ENCODE data around the gene GAL3ST2.

The GAL3ST2 gene

GRCh38 chr2:241842620-241843211 is 66.1 kb downstream of the GAL3ST2 start:
- no peaks in the 10 kb centered on the region for H3K9me3 ChIP-seq (replicated peaks; ENCODE audit: insufficient read depth, low read length)
- peak overlapping the region; percentile 63 for H3K4me3 ChIP-seq (ENCODE audit: low read length)
- peak overlapping the region; percentile 36; the same call in 1 of the 2 replicates for H2AFZ ChIP-seq (ENCODE audit: low read length)
- peak overlapping the region; percentile 79 for H3K4me2 ChIP-seq (ENCODE audit: low read depth, low read length)
- no peaks in the 10 kb centered on the region for H3K9me2 ChIP-seq (replicated peaks; ENCODE audit: insufficient read depth, low read length)
- no peak overlapping the region for H3K27ac ChIP-seq (ENCODE audit: low read length)
- no peaks in the 10 kb centered on the region for H4K20me1 ChIP-seq (ENCODE audit: insufficient read depth, low read length)
- H3K27me3 ChIP-seq (replicated peaks; ENCODE audit: insufficient read depth, low read length) = peaks cover 29% of the 10 kb centered on the region
- 0 out of 2 replicates have a peak, but pooled peaks cover 4% of the 10 kb centered on the region for H3F3A ChIP-seq (ENCODE audit: insufficient read depth, low read length)
- TF ChIP-seq EZH2 (optimal IDR thresholded peaks at IDR 0.05; ENCODE audit: low read depth, low read length) = no peak
- TF ChIP-seq EZH2phosphoT487 (IDR thresholded peaks at IDR 0.05; ENCODE audit: low read length) = no peak
- no peak for TF ChIP-seq CTCF (IDR thresholded peaks at IDR 0.05; ENCODE audit: low read length)
- no peaks in the 10 kb centered on the region for H3K36me3 ChIP-seq (replicated peaks; ENCODE audit: insufficient read depth, low read length)
- H3K79me2 ChIP-seq (ENCODE audit: low read length) = no peaks in the 10 kb centered on the region
- H3K4me1 ChIP-seq (ENCODE audit: low read length) = no peaks in the 10 kb centered on the region
- peak; percentile 45 for DNase-seq
- H3K9ac ChIP-seq (ENCODE audit: low read length) = no peak overlapping the region; the same call in 1 of the 2 replicates

GRCh38 chr2:241843321-241844065 is 66.9 kb downstream of the GAL3ST2 start:
- Histone ChIP-seq H2AFZ (ENCODE audit: low read length) (no peak overlapping the region), H3K4me1 (ENCODE audit: low read length) (no peaks in the 10 kb centered on the region), H3K27ac (ENCODE audit: low read length) (no peak overlapping the region), H3K79me2 (ENCODE audit: low read length) (no peaks in the 10 kb centered on the region), H3K4me3 (ENCODE audit: low read length) (peak overlapping the region; percentile 63; the same call in 1 of the 2 replicates), H3K36me3 (replicated peaks; ENCODE audit: insufficient read depth, low read length) (no peaks in the 10 kb centered on the region), H4K20me1 (ENCODE audit: insufficient read depth, low read length) (no peaks in the 10 kb centered on the region), H3K9ac (ENCODE audit: low read length) (no peak overlapping the region), H3K9me2 (replicated peaks; ENCODE audit: insufficient read depth, low read length) (no peaks in the 10 kb centered on the region), H3F3A (ENCODE audit: insufficient read depth, low read length) (0 out of 2 replicates have a peak, but pooled peaks cover 4% of the 10 kb centered on the region), H3K9me3 (replicated peaks; ENCODE audit: insufficient read depth, low read length) (no peaks in the 10 kb centered on the region), H3K27me3 (replicated peaks; ENCODE audit: insufficient read depth, low read length) (peaks cover 22% of the 10 kb centered on the region), H3K4me2 (ENCODE audit: low read depth, low read length) (peak overlapping the region; percentile 79)
- DNase-seq = no peak
- TF ChIP-seq EZH2 (optimal IDR thresholded peaks at IDR 0.05; ENCODE audit: low read depth, low read length) (no peak), CTCF (IDR thresholded peaks at IDR 0.05; ENCODE audit: low read length) (no peak), EZH2phosphoT487 (IDR thresholded peaks at IDR 0.05; ENCODE audit: low read length) (no peak)

- Histone ChIP-seq H3K4me3 (ENCODE audit: low read length) (no peak overlapping the region), H3K4me1 (ENCODE audit: low read length) (no peaks in the 10 kb centered on the region), H3K9me2 (replicated peaks; ENCODE audit: insufficient read depth, low read length) (no peaks in the 10 kb centered on the region), H3K9ac (ENCODE audit: low read length) (no peak overlapping the region; the same call in 1 of the 2 replicates), H4K20me1 (ENCODE audit: insufficient read depth, low read length) (no peaks in the 10 kb centered on the region), H3K79me2 (ENCODE audit: low read length) (no peaks in the 10 kb centered on the region), H3K36me3 (replicated peaks; ENCODE audit: insufficient read depth, low read length) (no peaks in the 10 kb centered on the region), H3F3A (ENCODE audit: insufficient read depth, low read length) (0 out of 2 replicates have a peak, but pooled peaks cover 4% of the 10 kb centered on the region), H3K9me3 (replicated peaks; ENCODE audit: insufficient read depth, low read length) (no peaks in the 10 kb centered on the region), H2AFZ (ENCODE audit: low read length) (no peak overlapping the region), H3K4me2 (ENCODE audit: low read depth, low read length) (peak overlapping the region; percentile 54; the same call in 1 of the 2 replicates), H3K27ac (ENCODE audit: low read length) (no peak overlapping the region), H3K27me3 (replicated peaks; ENCODE audit: insufficient read depth, low read length) (peaks cover 18% of the 10 kb centered on the region)
- TF ChIP-seq CTCF (IDR thresholded peaks at IDR 0.05; ENCODE audit: low read length) (no peak), EZH2phosphoT487 (IDR thresholded peaks at IDR 0.05; ENCODE audit: low read length) (no peak), EZH2 (optimal IDR thresholded peaks at IDR 0.05; ENCODE audit: low read depth, low read length) (no peak)
- peak; percentile 65 for DNase-seq
Measured at GRCh38 chr2:241844066-241844728, 67.6 kb downstream of the GAL3ST2 start.
